ENCODE measurements around the gene ERFE. TPM values are rescaled to one million over a fixed set of nuclear protein-coding genes. Genes with fewer than 3 reads are reported as not detected.
A peak's percentile ranks its signal among the peaks of the same experiment; 100 is the strongest.
"Not testable (repeated sequence)": the region's sequence is repeated elsewhere in the genome, so short reads cannot be mapped to it uniquely, and the experiment has no call there.

The ERFE gene
- total RNA-seq, 1 experiment from 2014 or later: 24.6 TPM

GRCh38 chr2:238169048-238169707 is 10.4 kb downstream of the ERFE start:
- Histone ChIP-seq H3K27me3 (no peaks in the 10 kb centered on the region), H3K36me3 (peaks cover 58% of the 10 kb centered on the region), H3K9me3 (no peaks in the 10 kb centered on the region), H3K4me3 (no peak overlapping the region)
- DNase-seq: peak; percentile 70

GRCh38 chr2:238169708-238170251 is 11.0 kb downstream of the ERFE start:
- H3K4me3 ChIP-seq: no peak overlapping the region
- peak; percentile 76 for DNase-seq
- H3K36me3 ChIP-seq: peaks cover 64% of the 10 kb centered on the region
- H3K9me3 ChIP-seq: no peaks in the 10 kb centered on the region
- no peaks in the 10 kb centered on the region for H3K27me3 ChIP-seq

GRCh38 chr2:238170386-238171071 is 11.8 kb downstream of the ERFE start:
- no peak for DNase-seq
- no peaks in the 10 kb centered on the region for H3K27me3 ChIP-seq
- peaks cover 70% of the 10 kb centered on the region for H3K36me3 ChIP-seq
- H3K9me3 ChIP-seq: no peaks in the 10 kb centered on the region
- H3K4me3 ChIP-seq: no peak overlapping the region

- not testable (repeated sequence) for DNase-seq, H3K9me3 ChIP-seq, H3K27me3 ChIP-seq, H3K4me3 ChIP-seq
- peaks cover 72% of the 10 kb centered on the region for H3K36me3 ChIP-seq
These were observed 12.3 kb downstream of the ERFE start for GRCh38 chr2:238171072-238171431.

GRCh38 chr2:238171575-238172187 is 12.9 kb downstream of the ERFE start:
- Histone ChIP-seq H3K27me3 (no peaks in the 10 kb centered on the region), H3K4me3 (no peak overlapping the region), H3K36me3 (peaks cover 77% of the 10 kb centered on the region), H3K9me3 (no peaks in the 10 kb centered on the region)
- no peak for DNase-seq

GRCh38 chr2:238172439-238172838 is 13.7 kb downstream of the ERFE start:
- Histone ChIP-seq H3K9me3 (no peaks in the 10 kb centered on the region), H3K36me3 (peaks cover 84% of the 10 kb centered on the region), H3K27me3 (no peaks in the 10 kb centered on the region), H3K4me3 (no peak overlapping the region)
- DNase-seq: no peak

GRCh38 chr2:238173692-238174091 is 14.9 kb downstream of the ERFE start:
- no peak overlapping the region for H3K4me3 ChIP-seq
- no peaks in the 10 kb centered on the region for H3K27me3 ChIP-seq
- peaks cover 84% of the 10 kb centered on the region for H3K36me3 ChIP-seq
- no peak for DNase-seq
- H3K9me3 ChIP-seq: no peaks in the 10 kb centered on the region

- H3K36me3 ChIP-seq: peaks cover 84% of the 10 kb centered on the region
- no peaks in the 10 kb centered on the region for H3K9me3 ChIP-seq
- no peak for DNase-seq
- no peaks in the 10 kb centered on the region for H3K27me3 ChIP-seq
- H3K4me3 ChIP-seq: no peak overlapping the region
These were observed 15.5 kb downstream of the ERFE start for GRCh38 chr2:238174291-238174690.

- Histone ChIP-seq H3K4me3 (no peak overlapping the region), H3K36me3 (peaks cover 87% of the 10 kb centered on the region), H3K27me3 (no peaks in the 10 kb centered on the region), H3K9me3 (no peaks in the 10 kb centered on the region)
- no peak for DNase-seq
These were observed 15.9 kb downstream of the ERFE start for GRCh38 chr2:238174701-238175100.

- Histone ChIP-seq H3K36me3 (peaks cover 93% of the 10 kb centered on the region), H3K9me3 (no peaks in the 10 kb centered on the region)
- DNase-seq: no peak
These were observed 17.8 kb downstream of the ERFE start for GRCh38 chr2:238176613-238177012.

GRCh38 chr2:238180554-238180953 is 21.8 kb downstream of the ERFE start:
- DNase-seq: no peak
- no peaks in the 10 kb centered on the region for H3K9me3 ChIP-seq
- H3K36me3 ChIP-seq: peaks cover 90% of the 10 kb centered on the region

More at GRCh38 chr2:238176613-238177012, 17.8 kb downstream of the ERFE start:
- H3K27me3 ChIP-seq: no peaks in the 10 kb centered on the region
- no peak overlapping the region for H3K4me3 ChIP-seq

GRCh38 chr2:238182362-238182761 is 23.6 kb downstream of the ERFE start:
- no peaks in the 10 kb centered on the region for H3K9me3 ChIP-seq
- no peak for DNase-seq
- H3K4me3 ChIP-seq: no peak overlapping the region
- H3K27me3 ChIP-seq: no peaks in the 10 kb centered on the region
- peaks cover 92% of the 10 kb centered on the region for H3K36me3 ChIP-seq

More at GRCh38 chr2:238180554-238180953, 21.8 kb downstream of the ERFE start:
- H3K4me3 ChIP-seq: no peak overlapping the region
- no peaks in the 10 kb centered on the region for H3K27me3 ChIP-seq

- no peaks in the 10 kb centered on the region for H3K9me3 ChIP-seq
- peaks cover 92% of the 10 kb centered on the region for H3K36me3 ChIP-seq
- no peaks in the 10 kb centered on the region for H3K27me3 ChIP-seq
- DNase-seq: no peak
- H3K4me3 ChIP-seq: no peak overlapping the region
These were observed 25.1 kb downstream of the ERFE start for GRCh38 chr2:238183821-238184220.

GRCh38 chr2:238187618-238188548 is 29.1 kb downstream of the ERFE start:
- Histone ChIP-seq H3K4me3 (no peak overlapping the region), H3K27me3 (no peaks in the 10 kb centered on the region), H3K36me3 (peaks cover 83% of the 10 kb centered on the region), H3K9me3 (no peaks in the 10 kb centered on the region)
- no peak for DNase-seq

GRCh38 chr2:238190445-238190844 is 31.7 kb downstream of the ERFE start:
- no peak for DNase-seq
- Histone ChIP-seq H3K4me3 (no peak overlapping the region), H3K27me3 (no peaks in the 10 kb centered on the region), H3K36me3 (peaks cover 84% of the 10 kb centered on the region), H3K9me3 (no peaks in the 10 kb centered on the region)

GRCh38 chr2:238202326-238203093 is 43.7 kb downstream of the ERFE start:
- H3K36me3 ChIP-seq: peaks cover 13% of the 10 kb centered on the region
- no peaks in the 10 kb centered on the region for H3K9me3 ChIP-seq
- peak; percentile 19 for DNase-seq

More at GRCh38 chr2:238202326-238203093, 43.7 kb downstream of the ERFE start:
- Histone ChIP-seq H3K4me3 (peak overlapping the region; percentile 61), H3K27me3 (no peaks in the 10 kb centered on the region)

All from MG63 (cell line).